Activated CD4-positive, alpha-beta T cell treated with anti-CD3 and anti-CD28 coated beads, Interleukin-2, Interleukin-6, amounts not matched to agents 100 ng/mL and 50 ng/mL, durations not matched to agents 16 hours and 8 hours (primary cell): ENCODE data around the gene SERPINB12.

Source experiments
- DNase-seq: peaks from one replicate; pipeline ENCODE4 v3.0.0-alpha.2; 2020

SERPINB12 gene, protein sequence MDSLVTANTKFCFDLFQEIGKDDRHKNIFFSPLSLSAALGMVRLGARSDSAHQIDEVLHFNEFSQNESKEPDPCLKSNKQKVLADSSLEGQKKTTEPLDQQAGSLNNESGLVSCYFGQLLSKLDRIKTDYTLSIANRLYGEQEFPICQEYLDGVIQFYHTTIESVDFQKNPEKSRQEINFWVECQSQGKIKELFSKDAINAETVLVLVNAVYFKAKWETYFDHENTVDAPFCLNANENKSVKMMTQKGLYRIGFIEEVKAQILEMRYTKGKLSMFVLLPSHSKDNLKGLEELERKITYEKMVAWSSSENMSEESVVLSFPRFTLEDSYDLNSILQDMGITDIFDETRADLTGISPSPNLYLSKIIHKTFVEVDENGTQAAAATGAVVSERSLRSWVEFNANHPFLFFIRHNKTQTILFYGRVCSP

DNA sequence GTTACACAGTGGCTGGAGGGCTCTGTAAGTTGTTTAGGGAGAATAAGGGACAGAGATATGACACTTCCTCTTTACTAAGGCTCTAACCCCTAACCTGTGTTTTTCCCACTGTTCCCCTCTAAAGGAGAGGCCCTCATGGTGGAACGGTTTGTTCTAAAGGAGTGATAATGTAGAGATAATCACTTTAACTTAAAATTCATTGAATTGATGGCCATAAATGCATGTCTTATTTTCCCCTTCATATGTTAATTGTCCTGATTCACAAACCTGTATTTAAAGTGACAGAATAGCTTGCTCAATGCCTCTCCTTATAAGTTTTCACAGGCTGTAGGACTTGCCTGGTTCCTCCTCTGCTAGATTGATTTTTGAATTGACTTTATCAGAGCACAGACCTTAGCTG is at the start of gene SERPINB12:
TSS of gene SERPINB12 (plus strand) at position 301 of the 400 bp plus-strand sequence. CDS start 13,791 bp downstream, outside the sequence.
- no peak for DNase-seq

DNA sequence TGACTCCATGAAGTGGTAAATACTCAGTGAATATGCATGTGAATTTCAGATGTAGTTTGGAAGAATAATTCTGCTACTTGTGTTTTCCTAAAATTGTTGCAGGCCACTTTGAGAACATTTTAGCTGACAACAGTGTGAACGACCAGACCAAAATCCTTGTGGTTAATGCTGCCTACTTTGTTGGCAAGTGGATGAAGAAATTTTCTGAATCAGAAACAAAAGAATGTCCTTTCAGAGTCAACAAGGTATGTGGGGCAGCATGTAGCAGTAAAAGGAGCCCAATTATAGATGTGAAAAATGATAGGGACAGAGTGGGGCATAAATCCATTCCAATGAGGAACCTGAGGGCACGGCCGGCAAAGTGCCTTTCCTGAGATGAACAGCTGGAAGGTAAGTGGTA is 49.3 kb upstream of the SERPINB12 start:
- DNase-seq: no peak

DNA sequence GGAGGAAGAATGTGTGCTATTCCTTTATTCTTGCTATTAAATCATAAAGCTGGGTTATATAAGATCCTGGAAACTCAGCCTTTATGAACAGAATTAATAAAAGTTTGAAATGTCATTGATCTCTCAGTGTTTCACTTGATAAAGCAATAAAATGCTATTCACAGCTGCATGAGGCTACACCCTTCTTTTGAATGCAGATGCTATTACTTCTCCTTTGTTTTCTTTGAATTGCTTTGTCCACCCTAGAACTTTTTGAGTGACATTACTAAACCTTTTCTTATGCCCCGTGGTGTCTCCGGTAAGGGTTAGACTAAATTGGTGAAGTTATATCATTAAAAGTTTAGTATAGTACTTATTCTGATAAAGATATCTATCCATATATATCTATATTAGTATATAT is 46.5 kb upstream of the SERPINB12 start:
- DNase-seq: no peak

DNA sequence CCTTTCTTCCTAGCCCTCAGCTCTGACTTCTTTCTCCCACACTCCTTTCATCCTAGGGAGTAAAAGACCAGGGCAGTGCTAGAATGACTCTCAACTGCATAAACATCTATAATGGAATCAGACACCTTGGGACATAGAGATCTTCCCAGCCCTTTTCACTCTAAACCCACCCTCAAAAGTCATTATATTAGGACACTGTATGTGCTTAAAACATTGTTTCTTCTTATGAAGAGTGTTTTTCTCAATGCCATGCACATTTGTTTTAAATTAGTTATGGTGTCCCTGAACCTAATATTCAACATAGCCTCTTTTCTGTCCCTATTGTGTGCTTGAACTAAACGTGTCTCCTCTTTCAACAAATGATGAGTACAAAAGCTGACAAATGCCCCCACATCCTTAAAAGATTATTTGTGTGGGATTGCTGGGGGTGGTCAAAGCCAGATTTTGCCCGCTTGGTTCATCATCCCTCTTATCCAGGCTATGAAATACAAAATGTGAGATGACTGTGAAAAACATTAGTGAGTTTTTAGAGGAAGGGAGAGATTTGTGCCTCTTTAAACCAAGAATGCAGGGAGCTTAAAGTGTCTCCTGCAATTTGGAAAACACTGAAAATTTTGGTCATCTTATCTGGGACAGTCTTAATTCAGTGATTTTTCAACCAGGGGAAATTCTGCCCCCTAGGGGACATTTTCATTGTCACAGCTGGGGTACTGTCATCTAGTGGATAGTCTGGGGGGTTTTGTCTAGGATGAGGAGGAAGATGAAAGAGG is 36.4 kb upstream of the SERPINB12 start:
- DNase-seq: peak; percentile 54

DNA sequence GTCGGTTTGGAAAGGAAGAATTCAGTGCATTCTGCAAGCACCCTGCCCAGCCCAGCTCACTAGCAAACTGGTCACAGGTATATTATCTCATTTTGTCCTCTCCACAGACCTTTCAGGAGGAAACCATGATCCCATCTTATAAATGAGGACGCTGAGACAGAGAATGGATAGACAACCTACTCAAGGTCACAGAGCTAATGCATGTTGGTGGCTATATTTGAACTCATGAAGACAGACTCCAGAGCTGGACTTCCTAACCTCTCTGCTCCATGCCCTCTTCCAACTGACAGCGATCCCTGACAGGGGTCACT is 35.9 kb upstream of the SERPINB12 start:
- no peak for DNase-seq

DNA sequence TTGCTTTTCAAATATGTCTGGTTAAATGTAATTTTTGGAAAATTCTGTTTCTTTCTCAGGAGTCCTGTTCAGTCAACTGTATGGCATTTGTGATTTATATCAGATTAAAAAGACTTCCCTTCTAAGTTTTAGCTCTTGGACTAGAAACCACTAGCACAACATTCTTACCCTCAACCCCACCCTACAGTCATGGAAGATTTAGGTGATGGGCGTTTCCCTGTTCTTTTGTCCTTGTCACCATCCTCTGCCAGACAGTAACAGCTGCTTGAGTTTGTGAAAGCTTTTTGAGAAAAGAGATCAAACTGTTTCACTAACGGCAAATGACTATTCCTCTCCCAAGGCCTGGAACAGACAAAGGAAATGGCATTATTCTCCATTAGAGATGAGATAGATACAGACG is 33.6 kb upstream of the SERPINB12 start:
- DNase-seq: no peak

DNA sequence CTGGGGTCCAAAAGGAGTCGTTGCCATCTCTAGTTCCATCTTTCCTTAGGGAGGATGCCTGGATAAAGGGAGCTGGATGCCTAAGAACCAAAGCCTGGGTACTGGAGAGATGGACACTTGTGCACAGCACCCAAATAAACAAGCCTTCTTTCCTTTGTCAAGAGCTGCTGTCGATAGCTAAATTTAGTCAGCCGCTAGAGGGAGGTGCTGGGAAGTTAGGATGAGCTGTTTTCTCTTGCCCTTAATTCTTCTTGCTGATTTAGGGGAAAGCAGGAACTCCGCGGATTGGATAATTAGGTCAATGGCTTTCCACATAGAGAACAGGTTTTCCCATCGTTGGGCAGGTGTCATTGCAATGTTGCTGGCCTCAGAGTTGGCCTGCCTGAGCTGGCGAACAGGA is 30.9 kb upstream of the SERPINB12 start:
- peak; percentile 19 for DNase-seq

DNA sequence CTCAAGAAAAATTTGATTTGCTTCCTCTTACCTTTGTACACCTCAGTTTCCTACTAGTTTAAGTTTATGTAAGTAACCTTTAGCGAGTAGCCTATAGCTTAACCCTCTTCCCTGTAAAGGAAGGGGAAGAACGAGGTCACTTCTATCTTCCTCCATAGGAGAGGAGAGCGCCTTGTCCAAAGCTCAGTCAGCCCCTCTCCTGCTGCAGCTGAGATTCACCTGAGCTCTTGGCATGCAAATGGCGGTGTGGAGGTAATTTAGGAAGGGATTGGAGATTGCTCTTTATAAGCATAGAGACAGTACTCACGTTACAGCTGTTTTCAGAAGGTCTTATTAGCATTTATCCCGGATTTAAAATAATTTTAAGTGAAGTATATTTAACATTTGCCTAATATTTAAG is 27.8 kb upstream of the SERPINB12 start:
- no peak for DNase-seq

DNA sequence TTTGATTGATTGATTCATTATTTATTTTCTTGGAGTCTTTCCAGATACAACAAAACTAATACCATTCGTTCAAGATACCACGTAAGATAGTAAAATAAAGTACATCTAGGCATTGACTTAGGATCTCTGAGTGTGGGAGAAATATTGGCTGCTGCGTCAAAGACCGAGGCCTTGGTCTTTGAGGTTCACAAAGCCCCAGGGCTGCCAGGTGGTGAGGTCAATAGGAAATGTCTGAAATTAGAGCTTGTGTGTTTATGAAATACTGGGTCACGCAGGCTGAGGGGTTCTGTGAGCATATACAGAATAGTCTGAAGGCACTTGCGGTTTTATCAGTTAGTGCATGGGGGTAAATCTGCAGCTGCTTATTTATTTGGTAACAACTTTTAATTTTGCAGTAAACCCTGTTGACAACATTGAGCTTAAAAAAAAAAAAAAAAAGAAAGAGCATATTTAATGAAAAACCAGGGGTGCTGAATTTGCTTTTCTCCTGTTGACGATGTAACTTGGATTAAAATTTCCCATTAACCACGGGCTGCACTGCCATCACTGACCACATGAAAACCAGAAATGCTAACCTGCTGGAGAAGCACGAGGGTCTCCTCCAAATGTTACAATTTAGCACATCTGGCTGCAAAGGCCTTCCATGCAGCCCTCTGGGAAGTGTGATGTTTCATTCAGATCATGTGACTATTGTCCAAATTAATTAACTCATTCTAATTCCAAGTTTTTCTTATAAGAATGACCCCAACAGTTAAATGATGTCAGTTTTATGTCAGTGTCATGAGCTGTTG is 27.1 kb upstream of the SERPINB12 start:
- no peak for DNase-seq

DNA sequence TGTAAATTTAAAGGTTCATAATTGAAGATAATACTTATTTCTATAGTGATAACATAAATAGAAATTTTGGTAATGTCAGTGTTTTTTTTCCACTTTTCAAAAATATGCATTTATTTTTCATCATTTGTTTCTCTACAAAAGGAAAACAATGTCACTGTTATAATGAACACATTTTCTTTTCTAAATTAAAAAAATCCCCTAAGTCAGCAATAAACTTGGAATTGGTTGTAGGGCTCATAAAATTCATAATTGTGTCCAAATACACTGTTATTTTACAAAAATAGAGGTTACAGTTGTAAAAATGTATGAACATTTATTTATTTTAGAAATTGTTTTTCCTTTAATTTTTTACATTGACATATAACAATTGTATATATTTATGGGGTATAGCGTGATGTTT is 26.4 kb upstream of the SERPINB12 start:
- DNase-seq: no peak

DNA sequence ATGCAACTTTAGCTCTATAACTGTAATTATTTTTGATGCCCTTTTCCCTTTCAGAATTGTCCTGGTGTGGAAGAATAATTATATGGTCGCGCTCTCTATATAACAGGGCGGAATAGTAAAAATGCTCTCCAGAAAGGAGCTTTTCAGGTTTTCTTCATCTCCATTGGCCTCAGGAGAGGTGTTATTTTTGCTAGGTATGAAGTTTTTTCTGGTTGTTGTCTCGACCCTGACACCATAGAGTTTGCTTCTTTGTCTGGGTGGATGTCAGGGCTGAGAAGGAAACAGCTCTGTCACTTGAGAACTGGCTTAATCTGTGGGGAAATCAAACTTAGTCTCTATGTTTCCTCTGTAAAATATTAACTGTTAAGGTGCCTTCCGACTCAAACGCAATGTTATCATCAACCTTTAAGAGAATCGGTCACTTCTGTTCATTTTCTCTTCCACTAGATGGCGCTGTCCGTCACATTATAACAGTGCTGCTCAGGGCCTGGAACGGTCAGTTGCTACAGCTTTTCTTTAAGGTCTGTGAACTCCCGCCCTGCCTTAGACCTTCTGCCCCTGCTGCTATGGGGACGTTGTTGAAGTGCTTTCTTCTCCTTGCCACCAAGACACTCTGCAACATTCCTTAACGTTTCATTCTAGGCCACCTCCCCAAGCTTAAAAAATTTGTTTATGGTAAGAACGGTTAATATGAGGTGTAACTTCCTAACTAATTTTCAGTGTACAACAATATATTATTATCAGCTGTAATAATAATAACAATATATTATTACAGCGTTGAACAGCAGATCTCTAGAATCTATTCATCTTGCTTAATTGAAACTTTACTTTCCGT is 23.8 kb upstream of the SERPINB12 start:
- DNase-seq: peak; percentile 79

DNA sequence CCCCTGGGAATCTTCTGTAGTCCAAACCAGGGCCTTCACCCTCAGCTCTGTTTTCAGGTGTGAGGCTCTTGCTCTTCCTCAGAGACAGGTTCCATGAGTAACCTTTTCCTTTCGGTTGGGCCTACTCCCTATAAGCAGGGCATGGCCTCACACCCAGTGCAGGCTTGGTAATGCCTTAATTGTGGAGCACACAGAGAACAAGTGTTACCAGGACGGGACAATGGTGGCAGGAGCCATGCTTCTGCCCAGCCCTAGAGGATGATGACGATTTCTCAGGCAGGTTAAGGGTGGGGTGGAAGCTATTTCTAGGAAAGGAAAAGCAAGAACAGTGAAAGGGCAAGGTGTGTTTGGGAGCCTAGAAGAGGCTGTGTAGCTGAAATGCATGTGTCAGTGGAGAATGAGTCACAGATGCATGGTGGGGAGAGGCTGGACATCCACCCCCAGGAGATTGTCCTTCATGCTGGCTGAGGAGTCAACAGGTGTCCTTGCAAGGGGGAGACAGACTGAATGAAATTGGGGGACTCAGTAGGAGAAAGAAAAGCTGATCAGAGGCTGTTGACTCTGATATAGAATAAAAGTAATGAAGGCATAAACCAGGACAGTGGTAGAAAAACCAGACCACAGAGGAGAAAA is 22.0 kb upstream of the SERPINB12 start:
- no peak for DNase-seq

DNA sequence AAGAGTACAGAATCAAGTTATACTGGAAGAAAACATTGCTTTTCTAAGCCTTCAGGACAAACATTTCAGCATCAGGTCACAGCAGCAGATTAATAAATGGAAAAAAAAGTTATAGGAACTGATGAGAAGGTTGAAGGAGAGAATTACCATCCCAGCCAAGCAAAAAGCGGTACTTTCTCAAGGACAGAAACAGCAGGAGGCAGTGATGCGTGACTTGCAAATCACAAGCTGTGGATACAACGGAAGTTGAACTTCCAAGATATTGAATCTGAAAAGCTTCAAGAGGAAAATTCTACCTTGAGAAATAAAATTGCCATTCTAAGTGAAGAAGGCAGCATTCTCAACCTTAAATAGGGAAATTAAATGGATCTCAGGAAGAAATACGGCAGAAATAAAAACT is 18.5 kb upstream of the SERPINB12 start:
- DNase-seq: no peak

DNA sequence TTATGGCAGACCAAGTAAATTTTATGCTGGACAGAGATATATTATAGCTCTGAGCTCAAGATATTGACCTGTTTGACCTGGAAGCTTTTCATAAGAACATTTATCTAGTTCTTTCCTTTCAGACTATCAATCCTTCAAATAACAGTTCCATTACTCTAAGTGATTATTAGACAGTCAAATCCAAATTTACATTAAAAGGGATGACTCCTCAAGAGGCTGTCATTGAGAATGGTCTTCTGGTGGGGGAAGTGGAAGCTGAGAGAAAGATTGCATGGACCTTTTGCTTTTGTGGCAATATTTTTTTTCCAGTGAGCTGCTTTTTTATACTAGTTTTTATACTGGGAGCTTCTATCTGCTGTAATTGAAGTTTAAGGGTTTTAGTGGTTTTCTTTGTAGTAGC is 14.9 kb upstream of the SERPINB12 start:
- DNase-seq: no peak

DNA sequence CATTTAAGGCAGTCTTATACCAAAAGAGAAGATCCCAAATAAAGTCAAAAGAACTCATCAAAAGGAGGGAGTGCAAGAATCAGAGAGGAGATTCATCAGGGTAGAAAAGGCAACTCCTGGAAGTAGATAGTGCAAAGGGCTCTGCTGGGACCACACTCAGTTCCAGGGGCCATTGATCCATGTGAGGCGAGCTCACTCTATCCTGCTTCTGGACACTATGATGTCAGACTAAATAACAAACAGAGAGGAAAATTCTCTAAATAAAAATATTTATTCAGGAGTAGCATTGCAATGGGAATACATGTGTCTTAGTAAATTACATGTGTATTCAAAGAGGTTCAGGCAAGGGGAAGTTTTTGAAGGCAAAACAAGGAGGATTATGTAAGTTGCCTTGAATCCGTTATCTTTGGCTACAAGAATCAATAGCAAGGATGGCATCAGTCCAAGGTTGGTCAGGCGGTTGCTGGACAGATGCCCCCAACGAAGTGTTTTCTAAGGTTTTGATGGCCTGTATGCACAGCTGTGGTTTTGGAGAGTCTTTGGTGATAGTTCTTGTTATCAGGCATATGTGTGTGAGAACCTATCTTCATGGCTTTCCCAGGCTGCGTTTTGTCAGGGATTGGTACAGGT is 13.2 kb upstream of the SERPINB12 start:
- no peak for DNase-seq

DNA sequence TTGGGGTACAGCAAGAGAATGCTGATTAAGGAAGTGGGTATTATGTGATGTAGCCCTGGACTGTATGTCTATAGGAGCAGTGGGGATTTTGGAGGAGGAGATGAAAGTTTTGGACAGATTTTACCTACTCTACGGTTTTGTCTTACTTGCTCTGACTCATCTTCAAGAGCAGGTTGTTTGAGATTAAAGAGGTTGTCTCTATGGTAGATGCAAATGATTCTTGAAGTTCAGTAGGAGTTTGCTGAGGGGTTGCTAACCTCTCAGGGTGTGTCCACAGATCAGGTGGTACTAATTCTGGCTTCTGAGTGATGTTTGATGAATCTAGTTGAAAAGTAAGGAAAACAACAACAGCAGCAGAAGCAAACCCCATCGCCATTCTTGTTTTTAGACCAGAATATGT is 9.7 kb upstream of the SERPINB12 start:
- DNase-seq: no peak

DNA sequence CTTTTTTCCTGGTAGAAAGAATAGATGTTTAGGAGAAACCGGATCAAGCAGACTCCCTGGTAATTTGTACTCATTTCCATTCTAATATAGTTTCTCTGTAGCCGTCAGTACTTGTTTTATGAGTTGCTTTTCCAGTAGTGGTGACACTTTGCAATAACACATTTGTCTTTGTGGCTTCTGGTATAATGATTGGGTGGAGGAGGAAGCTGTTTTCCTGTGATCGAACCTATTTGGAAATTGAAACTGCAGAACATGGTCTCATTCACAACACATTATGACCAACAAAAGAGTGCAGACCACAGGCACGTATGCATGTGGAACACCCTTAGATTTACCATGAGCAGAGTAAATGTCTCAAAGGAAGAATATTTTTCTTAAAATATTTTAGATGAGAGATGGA is 7.6 kb upstream of the SERPINB12 start:
- peak; percentile 34 for DNase-seq

DNA sequence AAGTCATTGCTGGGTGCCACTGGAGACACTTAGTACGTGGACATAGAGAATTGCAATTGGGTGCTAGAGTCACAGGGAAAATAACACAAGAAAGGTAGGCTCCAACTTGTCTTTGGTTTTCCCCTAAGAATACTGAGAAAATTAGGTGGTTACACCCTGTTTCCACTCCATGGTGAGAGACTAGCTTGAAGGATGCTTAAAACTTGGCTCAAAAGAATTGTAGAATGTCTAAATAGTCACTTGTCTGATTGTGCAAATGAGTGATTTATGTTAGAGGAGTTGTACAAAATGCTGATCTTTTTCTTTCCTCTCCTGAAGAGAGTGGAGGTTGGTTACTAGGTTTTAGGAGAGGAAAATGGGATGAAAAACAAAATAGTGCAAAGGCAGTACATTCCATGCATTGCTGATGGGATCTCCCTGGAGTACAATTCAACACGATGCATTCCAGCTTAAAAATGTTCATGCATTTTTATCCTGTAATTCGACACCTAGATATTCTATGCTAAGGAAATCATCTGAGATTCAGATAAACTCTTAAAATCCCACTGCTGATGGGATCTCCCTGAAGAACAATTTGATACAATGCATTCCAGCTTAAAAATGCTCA is 2.2 kb upstream of the SERPINB12 start:
- no peak for DNase-seq

DNA sequence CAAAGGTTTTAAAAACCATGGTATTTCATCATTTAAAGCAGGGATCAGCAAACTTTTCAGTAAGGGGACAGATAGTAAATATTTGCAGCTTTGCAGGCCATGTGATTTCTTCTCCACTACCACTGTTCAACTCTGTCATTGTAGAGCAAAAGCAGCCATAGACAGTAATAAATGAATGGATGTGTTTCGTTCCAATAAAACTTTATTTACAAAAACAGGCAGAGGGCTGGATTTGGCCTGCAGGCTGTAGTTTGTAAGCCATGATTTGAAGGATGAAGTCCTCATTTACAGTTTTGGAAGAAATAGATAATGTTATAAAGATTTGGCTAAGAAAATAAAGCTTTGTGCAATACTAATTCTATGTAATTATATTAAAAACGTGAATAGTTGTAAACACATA is 1.8 kb downstream of the SERPINB12 start:
- no peak for DNase-seq

DNA sequence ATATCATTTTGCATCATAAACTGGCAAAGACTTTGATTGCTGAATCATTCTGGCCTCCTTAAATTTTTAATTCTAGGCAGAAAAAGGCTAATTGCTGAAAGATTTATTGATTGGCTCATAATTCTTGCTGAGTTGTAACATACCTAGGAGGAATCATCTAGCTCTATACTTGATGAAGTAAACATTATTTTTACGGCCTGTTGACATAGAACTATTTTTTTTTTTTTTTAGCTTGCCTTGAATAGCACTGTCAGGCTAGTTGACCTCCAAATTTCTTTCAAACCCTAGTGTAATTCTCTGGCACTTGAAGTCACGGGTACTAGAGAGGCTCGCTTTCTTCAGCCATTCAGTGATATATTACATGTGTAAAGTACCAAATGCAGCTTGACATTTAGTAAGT is 2.8 kb downstream of the SERPINB12 start:
- DNase-seq: no peak

DNA sequence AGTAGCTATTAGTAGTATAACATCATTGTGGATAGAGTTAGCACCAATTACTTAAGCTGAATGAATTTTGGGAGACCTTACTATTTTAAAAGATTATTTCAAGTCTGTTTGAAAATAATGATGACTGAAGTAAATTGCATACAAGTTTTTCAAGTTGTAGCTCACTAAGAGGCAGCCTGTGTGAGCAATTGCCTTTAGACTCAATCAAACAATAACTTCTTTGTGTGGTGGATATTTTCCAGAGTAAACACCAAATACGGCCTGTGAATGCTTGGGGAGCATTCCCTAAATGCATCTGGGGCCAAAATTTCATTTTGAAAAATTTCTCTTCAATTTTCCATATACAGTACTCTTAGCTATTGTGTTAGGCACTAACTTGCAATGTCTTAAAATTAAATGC is 7.9 kb downstream of the SERPINB12 start:
- DNase-seq: no peak
